DMS153 treated with DMSO at 0.1 percent for 48 hours (cell line): ENCODE results near the gene RASSF8.
"Not testable (repeated sequence)": the region's sequence is repeated elsewhere in the genome, so short reads cannot be mapped to it uniquely, and the experiment has no call there.

Experiments used
- DNase-seq: peaks from one replicate; lab custom pipeline; 2025; ENCODE audit not compliant: unreplicated experiment; lab: John Stamatoyannopoulos, UW

The RASSF8 gene

DNA sequence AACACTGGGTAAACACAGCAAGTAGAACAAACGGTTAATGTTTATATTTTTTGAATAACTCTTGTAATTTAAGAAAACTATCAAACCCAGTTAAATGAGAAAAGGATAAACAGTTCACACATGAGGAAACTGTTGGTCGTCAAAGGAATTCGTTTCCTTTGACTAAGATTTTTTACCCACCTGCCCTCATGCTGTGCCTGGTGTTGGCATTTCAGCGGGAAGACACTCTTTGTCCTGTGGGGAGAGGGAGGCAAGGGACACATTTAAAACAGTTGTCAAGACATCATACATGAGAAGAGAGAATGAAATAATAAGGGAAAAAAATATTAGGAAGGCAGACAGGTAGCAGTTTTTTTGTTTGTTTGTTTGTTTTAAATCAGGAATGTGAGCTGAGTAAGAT, 95.9 kb downstream of the RASSF8 start:
- no peak for DNase-seq

DNA sequence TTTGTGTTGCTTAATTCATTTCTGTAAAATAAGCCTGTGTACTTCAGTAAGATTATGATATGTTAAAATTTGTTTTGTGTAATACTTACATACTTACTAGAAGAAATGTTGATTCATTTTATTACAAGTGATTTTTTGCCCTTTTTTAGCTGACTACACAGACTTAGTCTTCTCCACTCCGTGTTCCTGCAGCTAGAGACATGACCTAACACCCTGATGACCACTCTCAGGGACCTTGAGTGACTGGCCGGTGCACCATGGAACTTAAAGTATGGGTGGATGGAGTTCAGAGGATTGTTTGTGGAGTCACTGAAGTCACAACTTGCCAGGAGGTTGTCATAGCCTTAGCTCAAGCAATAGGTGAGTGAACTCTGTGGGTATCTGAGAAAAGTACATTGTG, 96.6 kb downstream of the RASSF8 start:
- no peak for DNase-seq

- DNase-seq, result no peak
These were observed 97.9 kb downstream of the RASSF8 start for GRCh38 chr12:26056335-26056734.

GRCh38 chr12:26057271-26057670, 98.8 kb downstream of the RASSF8 start:
- DNase-seq, result not testable (repeated sequence)

DNA sequence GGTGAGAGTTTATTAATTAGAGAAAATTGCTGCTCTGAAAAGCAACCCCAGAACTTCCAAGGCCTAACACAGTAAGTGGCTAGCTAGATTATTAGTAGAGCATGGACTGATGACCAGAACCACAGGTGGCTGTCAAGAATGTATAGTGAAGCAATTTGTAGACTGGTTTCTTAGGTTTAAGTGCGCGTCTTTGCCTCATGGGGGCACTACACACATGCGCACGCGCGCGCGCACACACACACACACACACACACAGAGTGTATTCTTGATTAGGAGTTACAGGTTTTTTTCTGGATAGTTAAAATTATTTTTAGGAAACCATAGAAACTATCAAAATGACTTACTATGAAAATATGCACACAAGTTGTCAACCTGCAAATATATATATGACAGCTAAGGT, 99.8 kb downstream of the RASSF8 start:
- no peak for DNase-seq

- DNase-seq, result no peak
These were observed 100.3 kb downstream of the RASSF8 start for GRCh38 chr12:26058818-26059217.

DNA sequence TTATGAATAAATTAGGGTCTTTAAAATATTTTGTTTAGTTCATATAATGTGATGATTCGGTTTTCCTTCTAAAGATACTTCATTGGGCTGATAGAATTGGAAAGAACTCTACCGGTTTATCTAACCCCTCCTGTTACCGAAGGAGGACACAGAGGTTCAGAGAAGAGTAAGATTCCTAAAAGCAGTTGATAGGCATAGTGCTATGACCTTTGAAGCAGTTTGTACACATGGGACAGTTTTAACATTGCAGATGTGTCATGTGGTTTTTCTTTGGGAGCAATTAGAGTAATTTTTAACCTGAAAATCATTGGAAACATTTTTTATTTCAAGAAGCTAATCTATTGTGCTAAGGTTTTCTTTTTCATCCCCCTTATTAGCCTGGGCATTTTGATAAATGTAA, 103.5 kb downstream of the RASSF8 start:
- no peak for DNase-seq

DNA sequence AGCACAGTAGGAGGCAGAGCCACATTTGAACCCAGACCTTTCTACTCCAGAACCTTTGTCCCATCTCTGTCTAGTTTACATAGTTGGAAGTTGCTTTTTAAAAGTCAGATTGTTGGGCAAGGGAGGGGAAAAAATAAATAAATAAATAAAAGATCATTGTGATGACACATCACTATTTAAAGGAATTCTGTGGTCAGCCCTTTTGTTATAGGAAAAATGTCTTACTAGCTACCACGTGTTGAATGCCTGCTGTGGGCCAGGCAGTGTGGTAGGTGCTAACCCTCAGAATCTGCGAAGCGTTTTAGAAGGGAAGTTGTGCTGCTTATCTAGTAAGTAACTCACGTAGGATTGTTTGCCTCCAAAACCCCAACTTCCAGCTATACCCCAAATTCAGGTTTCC, 104.1 kb downstream of the RASSF8 start:
- no peak for DNase-seq

DNA sequence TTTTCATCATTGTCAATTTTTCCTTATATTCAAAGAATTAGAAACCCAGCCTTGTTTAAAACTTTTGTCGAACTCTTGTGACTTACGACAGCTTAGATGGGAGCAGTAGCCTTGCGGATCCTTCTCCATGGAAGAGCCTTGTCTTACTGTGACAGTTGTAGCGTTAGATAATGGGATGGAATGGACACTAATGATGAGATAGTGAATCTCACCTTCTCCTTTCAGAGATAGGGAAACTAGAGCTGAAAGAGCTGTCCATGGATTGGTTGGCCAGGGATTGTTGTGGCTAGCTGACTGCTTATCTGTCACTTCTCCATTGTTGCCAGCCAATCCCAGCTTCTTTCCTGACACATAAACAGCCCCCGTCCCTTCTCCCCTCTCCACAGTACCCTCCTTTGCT, 107.0 kb downstream of the RASSF8 start:
- no peak for DNase-seq

DNA sequence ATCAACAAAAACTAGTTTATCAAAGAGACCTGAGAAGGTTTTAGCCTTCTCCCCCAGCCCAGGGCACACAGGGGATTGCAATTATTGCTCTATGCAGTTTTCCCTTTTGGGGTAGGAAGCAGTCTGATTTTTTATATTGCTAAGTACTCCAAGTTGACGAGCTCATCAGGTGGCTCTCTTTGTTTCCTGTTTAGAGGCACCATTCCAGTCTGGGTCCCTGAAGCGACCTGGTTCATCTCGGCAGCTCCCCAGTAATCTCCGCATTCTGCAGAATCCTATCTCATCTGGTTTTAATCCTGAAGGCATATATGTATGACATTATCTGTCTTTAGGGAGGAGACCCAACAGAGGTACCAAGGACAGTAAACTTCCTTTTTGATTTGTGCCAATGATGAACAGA, 110.0 kb downstream of the RASSF8 start:
- DNase-seq, result no peak

- DNase-seq, result no peak
These were observed 111.3 kb downstream of the RASSF8 start for GRCh38 chr12:26069796-26070195.

DNA sequence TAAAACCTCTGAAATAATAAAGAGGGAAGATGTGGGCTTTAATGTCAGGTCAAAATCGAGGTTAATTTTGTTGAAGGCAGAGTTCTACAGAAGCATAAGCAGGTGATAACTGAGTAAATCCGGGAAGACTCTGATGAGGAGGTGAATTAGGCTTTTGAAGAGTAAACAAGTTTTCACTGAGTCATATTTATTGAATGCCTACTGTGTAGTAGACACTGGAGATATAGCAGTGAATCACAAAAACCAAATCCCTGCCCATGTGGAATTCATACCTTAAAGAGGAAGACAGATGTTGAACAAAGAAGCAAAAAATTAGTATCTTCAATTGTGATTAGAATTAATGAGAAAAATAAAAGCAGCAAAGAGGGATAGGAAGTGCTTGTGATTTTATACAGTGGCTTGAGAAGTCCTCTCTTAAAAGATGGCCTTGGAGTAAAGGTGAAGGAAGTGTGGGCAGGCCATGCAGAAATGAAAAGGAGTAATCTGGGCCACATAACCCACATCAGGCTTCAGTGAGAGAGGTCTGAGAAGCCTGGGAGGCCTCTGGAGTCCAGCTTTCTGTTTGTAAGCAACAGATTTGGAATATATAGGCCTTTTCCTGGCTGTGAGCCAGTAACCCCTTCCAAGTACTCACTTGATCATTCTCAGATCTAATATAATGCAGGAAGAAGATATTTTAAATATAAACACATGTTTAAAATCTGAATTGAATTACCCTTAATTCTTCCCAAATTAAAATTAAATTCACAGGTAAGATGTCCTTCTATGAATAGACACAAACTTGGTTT, 119.6 kb downstream of the RASSF8 start:
- DNase-seq, result no peak

GRCh38 chr12:26080911-26081310, 122.4 kb downstream of the RASSF8 start:
- no peak for DNase-seq

- no peak for DNase-seq
These were observed 128.5 kb downstream of the RASSF8 start for GRCh38 chr12:26086936-26087335.

- no peak for DNase-seq
These were observed 130.5 kb downstream of the RASSF8 start for GRCh38 chr12:26088998-26089397.

DNA sequence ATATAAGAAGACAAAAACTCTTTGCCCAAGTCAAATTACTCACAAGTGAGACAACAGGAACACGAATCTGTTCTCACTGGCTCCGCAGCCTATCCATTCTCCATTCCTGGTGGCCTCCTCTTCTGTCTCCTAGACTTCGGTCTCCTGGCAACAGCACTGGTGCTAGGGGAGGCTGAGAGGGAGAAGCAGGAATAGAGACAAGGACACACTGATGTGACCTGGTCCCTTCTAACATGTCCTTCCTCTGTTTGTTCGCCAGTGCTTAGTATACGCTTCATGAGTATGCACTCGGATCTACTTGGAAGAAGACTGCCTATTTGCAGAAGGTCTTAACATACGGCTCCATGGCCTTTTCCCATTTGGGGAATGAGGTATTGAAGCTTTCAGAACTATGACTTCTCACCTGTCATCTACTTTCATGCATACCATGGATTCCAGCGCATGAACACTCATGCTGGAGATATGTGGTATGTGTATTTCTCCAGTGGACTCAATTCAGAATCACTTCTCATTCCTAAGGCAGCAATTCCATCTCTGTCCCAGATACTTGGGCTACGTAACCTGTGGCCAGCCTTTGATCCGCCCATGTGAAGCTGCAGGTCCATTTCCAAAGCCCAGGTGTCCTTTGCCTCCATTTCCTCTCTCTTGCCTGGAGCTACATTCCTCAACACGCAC, 132.5 kb downstream of the RASSF8 start:
- DNase-seq, result no peak

GRCh38 chr12:26091822-26092221, 133.3 kb downstream of the RASSF8 start:
- DNase-seq, result no peak

- no peak for DNase-seq
These were observed 134.0 kb downstream of the RASSF8 start for GRCh38 chr12:26092346-26093105.

- no peak for DNase-seq
These were observed 136.7 kb downstream of the RASSF8 start for GRCh38 chr12:26095186-26095585.

- no peak for DNase-seq
These were observed 137.6 kb downstream of the RASSF8 start for GRCh38 chr12:26096036-26096435.

GRCh38 chr12:26097046-26097878, 138.8 kb downstream of the RASSF8 start:
- peak; percentile 79 for DNase-seq
